ENCODE data around the gene PHC1. TPM values are rescaled to one million over a fixed set of nuclear protein-coding genes. Genes with fewer than 3 reads are reported as not detected.
A peak's percentile ranks its signal among the peaks of the same experiment; 100 is the strongest.

Gene PHC1
- total and polyA plus RNA-seq, 2 donors (not counting 1 experiment from before 2014, with no cell fraction given): 64.2 to 86.9 TPM

- WGBS (ENCODE audit: insufficient coverage): no CpG with 5 or more reads among the region's 1 CpG
- H3K4me3 ChIP-seq (ENCODE audit: control extremely low read depth in 1 of 5, extremely low read depth in 1 of 5, insufficient read depth in 1 of 5, low read depth in 2 of 5, low read length in 4 of 5): no peak overlapping the region
Observed at GRCh38 chr12:8987685-8988084, 73.4 kb downstream of the PHC1 start.

GRCh38 chr12:8989413-8989812 is 75.1 kb downstream of the PHC1 start, which contains the start of gene KLRG1:
KLRG1 (plus strand) TSS chr12:8989546; CDS start chr12:8989636, 90 bp downstream.
- Histone ChIP-seq H3K36me3 (replicated peaks in 1 of 2; ENCODE audit: control extremely low read depth in 1 of 2, control insufficient read depth in 1 of 2, extremely low read depth in 1 of 2, insufficient read depth in 2 of 2, low read length in 1 of 2) (no peaks in the 10 kb centered on the region), H3K4me1 (ENCODE audit: control insufficient read depth in 2 of 2, insufficient read depth in 2 of 2, low read length in 2 of 2) (peaks cover 9 to 11% of the 10 kb centered on the region in 2 donors), H3K4me2 (replicated peaks; ENCODE audit: low read depth, low read length, poor library complexity, severe bottlenecking) (peak within 1 kb of the TSS; percentile 44), H3K27me3 (replicated peaks in 1 of 4; ENCODE audit: control extremely low read depth in 1 of 4, control insufficient read depth in 3 of 4, insufficient read depth in 4 of 4, low read length in 3 of 4) (no peaks in the 10 kb centered on the region), H2AFZ (ENCODE audit: insufficient read depth, low read depth, low read length, poor library complexity, severe bottlenecking) (no peak within 1 kb of the TSS), H3K4me3 (ENCODE audit: control extremely low read depth in 1 of 5, extremely low read depth in 1 of 5, insufficient read depth in 1 of 5, low read depth in 2 of 5, low read length in 4 of 5) (no peak within 1 kb of the TSS), H3K9ac (ENCODE audit: low read length) (no peak within 1 kb of the TSS), H3K79me2 (ENCODE audit: control insufficient read depth, insufficient read depth, low read length) (no peaks in the 10 kb centered on the region), H4K20me1 (ENCODE audit: control insufficient read depth, insufficient read depth, low read length, poor library complexity, severe bottlenecking) (no peaks in the 10 kb centered on the region), H3K27ac (ENCODE audit: low read length in 2 of 2) (no peak within 1 kb of the TSS), H3K9me3 (ENCODE audit: control extremely low read depth in 1 of 3, control insufficient read depth in 2 of 3, insufficient read depth in 1 of 3, low read length in 2 of 3) (no peaks in the 10 kb centered on the region)
- no peak for TF ChIP-seq EZH2 (IDR thresholded peaks at IDR 0.05; ENCODE audit: borderline replicate concordance, insufficient read depth, low read depth, low read length, poor library complexity, severe bottlenecking)
- TF ChIP-seq CTCF (IDR thresholded peaks at IDR 0.05): no peak
- ATAC-seq (ENCODE audit: low read depth) (no peak), DNase-seq (peak; percentile 19)
- Mint-ChIP-seq H3K4me1 (peaks cover 20% of the 10 kb centered on the region), H3K9me3 (ENCODE audit: insufficient read depth) (no peaks in the 10 kb centered on the region), H3K4me3 (no peak within 1 kb of the TSS), H3K27ac (no peak within 1 kb of the TSS), H3K27me3 (no peaks in the 10 kb centered on the region)
- POLR2A ChIA-PET: no interaction called here
- CTCF ChIA-PET: no interaction called here
- intact Hi-C loops (cut with micrococcal nuclease): no loop called here
- 5% methylated on average over 2 of the region's 2 CpGs for WGBS (ENCODE audit: insufficient coverage)

More at GRCh38 chr12:8987685-8988084, 73.4 kb downstream of the PHC1 start:
- Histone ChIP-seq H4K20me1 (ENCODE audit: control insufficient read depth, insufficient read depth, low read length, poor library complexity, severe bottlenecking) (no peaks in the 10 kb centered on the region), H3K4me2 (replicated peaks; ENCODE audit: low read depth, low read length, poor library complexity, severe bottlenecking) (no peak overlapping the region), H3K36me3 (replicated peaks in 1 of 2; ENCODE audit: control extremely low read depth in 1 of 2, control insufficient read depth in 1 of 2, extremely low read depth in 1 of 2, insufficient read depth in 2 of 2, low read length in 1 of 2) (no peaks in the 10 kb centered on the region), H3K4me1 (ENCODE audit: control insufficient read depth in 2 of 2, insufficient read depth in 2 of 2, low read length in 2 of 2) (peaks cover 9 to 11% of the 10 kb centered on the region in 2 donors), H3K79me2 (ENCODE audit: control insufficient read depth, insufficient read depth, low read length) (no peaks in the 10 kb centered on the region), H3K9ac (ENCODE audit: low read length) (no peak overlapping the region), H2AFZ (ENCODE audit: insufficient read depth, low read depth, low read length, poor library complexity, severe bottlenecking) (no peak overlapping the region), H3K9me3 (ENCODE audit: control extremely low read depth in 1 of 3, control insufficient read depth in 2 of 3, insufficient read depth in 1 of 3, low read length in 2 of 3) (no peaks in the 10 kb centered on the region), H3K27ac (ENCODE audit: low read length in 2 of 2) (no peak overlapping the region), H3K27me3 (replicated peaks in 1 of 4; ENCODE audit: control extremely low read depth in 1 of 4, control insufficient read depth in 3 of 4, insufficient read depth in 4 of 4, low read length in 3 of 4) (no peaks in the 10 kb centered on the region)
- Mint-ChIP-seq H3K4me3 (no peak overlapping the region), H3K27ac (no peak overlapping the region), H3K27me3 (no peaks in the 10 kb centered on the region), H3K4me1 (peaks cover 20% of the 10 kb centered on the region), H3K9me3 (ENCODE audit: insufficient read depth) (no peaks in the 10 kb centered on the region)
- DNase-seq: no peak
- ATAC-seq (ENCODE audit: low read depth): no peak
- TF ChIP-seq EZH2 (IDR thresholded peaks at IDR 0.05; ENCODE audit: borderline replicate concordance, insufficient read depth, low read depth, low read length, poor library complexity, severe bottlenecking): no peak
- no peak for TF ChIP-seq CTCF (IDR thresholded peaks at IDR 0.05)
- ChIA-PET POLR2A (no interaction called here), CTCF (interaction anchor here (0.9 kb wide), 1 partner anchor 93 kb away, joined by 3 read pairs; no protein-coding TSS in a partner anchor)
- intact Hi-C loops (cut with micrococcal nuclease): no loop called here

Other genes starting within 250 kb of the PHC1 start
- gene RIMKLB, start 216.5 kb upstream of the PHC1 start, total RNA-seq: 54.2 and 64.1 TPM in 2 replicates
- 27.8 and 35.8 TPM in 2 replicates for gene RIMKLB, start 216.5 kb upstream of the PHC1 start, polyA plus RNA-seq
- not detected in 2 replicates for gene A2ML1, start 91.9 kb upstream of the PHC1 start, total RNA-seq
- not detected in 2 replicates for gene A2ML1, start 91.9 kb upstream of the PHC1 start, polyA plus RNA-seq
- gene M6PR, start 35.1 kb downstream of the PHC1 start, total RNA-seq: 199 and 204 TPM in 2 replicates
- gene M6PR, start 35.1 kb downstream of the PHC1 start, polyA plus RNA-seq: 56.8 and 58.8 TPM in 2 replicates
- gene KLRG1, start 75.0 kb downstream of the PHC1 start, total RNA-seq: 3.2 and 3.9 TPM in 2 replicates
- 2.8 and 3.7 TPM in 2 replicates for gene KLRG1, start 75.0 kb downstream of the PHC1 start, polyA plus RNA-seq
- not detected in 2 replicates for gene A2M, start 201.4 kb downstream of the PHC1 start, total RNA-seq
- gene A2M, start 201.4 kb downstream of the PHC1 start, polyA plus RNA-seq: 0.04 and 0.26 TPM in 2 replicates

Measured in B cell (primary cell).